GM12864 (cell line): ENCODE measurements around the gene LGALS3.

ENCODE experiments used
- DNase-seq: peaks from one replicate; pipeline ENCODE4 v3.0.0-alpha.2; 2011; ENCODE audit warnings: low read depth
- H3K4me3 ChIP-seq: 2 replicates; pipeline ENCODE4 v1.5.1; 2011; ENCODE audit warnings: mild to moderate bottlenecking, low read depth, low read length, control low read depth
- CTCF ChIP-seq: IDR thresholded peaks from 2 replicates; pipeline ENCODE4 v1.5.1; 2011; ENCODE audit warnings: low read depth, mild to moderate bottlenecking, moderate library complexity, low read length, control low read depth, inconsistent platforms; ENCODE audit errors: missing control alignments

LGALS3 gene

DNA sequence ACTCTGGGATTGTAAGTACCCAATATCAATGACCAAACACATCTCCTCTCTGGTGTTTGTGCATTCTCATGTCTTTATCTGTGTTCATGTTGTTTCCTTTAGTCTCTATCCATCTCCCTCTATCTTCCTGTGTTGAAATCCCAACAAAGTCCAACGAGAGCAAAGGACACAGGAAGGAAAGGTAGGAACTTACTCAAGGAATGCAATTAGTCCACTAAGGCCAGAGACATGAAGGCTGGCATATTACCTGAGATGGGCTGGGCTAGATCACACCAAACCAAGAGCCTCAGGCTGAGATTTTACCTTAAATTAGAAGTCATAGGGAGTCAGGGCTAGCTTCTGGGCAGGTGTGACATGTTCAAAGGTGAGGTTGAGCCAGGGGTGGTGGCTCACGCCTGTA, 14.3 kb upstream of the LGALS3 start:
- DNase-seq: no peak
- TF ChIP-seq CTCF: no peak
- no peak overlapping the region for H3K4me3 ChIP-seq

DNA sequence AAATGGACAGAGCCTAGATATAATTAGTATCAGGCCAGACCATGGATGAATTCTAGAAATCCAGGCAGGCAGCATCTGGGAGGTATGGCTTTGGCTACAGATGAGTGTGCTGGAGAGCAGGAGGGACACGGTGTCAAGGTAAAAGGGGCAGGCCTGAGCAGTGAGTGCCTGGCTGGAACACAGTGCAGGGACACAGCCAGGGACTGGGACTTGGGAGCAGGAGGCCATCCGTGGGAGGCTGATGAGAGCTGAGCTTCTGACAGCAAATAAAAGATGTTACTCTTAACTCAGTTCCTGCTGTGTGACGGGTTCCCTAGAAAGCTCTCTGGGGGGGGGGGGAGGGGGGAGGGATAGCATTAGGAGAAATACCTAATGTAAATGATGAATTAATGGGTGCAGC, 13.6 kb upstream of the LGALS3 start:
- no peak for DNase-seq
- H3K4me3 ChIP-seq: no peak overlapping the region
- no peak for TF ChIP-seq CTCF

DNA sequence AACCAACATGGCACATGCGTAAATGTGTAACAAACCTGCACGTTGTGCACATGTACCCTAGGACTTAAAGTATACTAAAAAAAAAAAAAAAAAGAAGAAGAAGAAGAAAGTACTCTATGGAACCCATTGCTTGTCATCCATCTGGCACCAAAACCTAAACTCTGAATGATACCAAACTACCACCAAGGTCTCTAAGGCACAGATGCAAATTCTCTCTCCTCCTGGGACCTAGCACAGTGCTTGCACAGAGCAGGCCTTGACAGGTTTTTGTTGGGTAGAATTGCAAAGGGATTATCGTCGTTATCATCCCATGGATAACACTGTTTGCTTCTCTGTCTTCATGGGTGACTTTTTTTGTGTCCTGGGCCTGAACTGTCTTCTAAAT, 13.2 kb upstream of the LGALS3 start:
- no peak for TF ChIP-seq CTCF

GRCh38 chr14:55116246-55117030, 12.6 kb upstream of the LGALS3 start:
- TF ChIP-seq CTCF: no peak
- H3K4me3 ChIP-seq: no peak overlapping the region
- DNase-seq: no peak

More for the DNA sequence above, 13.2 kb upstream of the LGALS3 start:
- DNase-seq: no peak
- no peak overlapping the region for H3K4me3 ChIP-seq

- DNase-seq: no peak
- TF ChIP-seq CTCF: no peak
- H3K4me3 ChIP-seq: no peak overlapping the region
These were observed 11.1 kb upstream of the LGALS3 start for GRCh38 chr14:55117803-55118441.

GRCh38 chr14:55118761-55119160, 10.3 kb upstream of the LGALS3 start:
- TF ChIP-seq CTCF: no peak
- H3K4me3 ChIP-seq: no peak overlapping the region
- no peak for DNase-seq
